NCI-H146 treated with DMSO at 0.1 percent for 48 hours (cell line): ENCODE measurements around the gene NAA20.

Experiments used
- DNase-seq: peaks from one replicate; lab custom pipeline; 2025; ENCODE audit not compliant: unreplicated experiment; lab: John Stamatoyannopoulos, UW

Gene NAA20, protein sequence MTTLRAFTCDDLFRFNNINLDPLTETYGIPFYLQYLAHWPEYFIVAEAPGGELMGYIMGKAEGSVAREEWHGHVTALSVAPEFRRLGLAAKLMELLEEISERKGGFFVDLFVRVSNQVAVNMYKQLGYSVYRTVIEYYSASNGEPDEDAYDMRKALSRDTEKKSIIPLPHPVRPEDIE

GRCh38 chr20:20017001-20017843 is at the start of gene NAA20:
Gene NAA20, plus strand, starts transcription at chr20:20017362. Its CDS starts 35 bp downstream, at chr20:20017397.
- peak; percentile 91 for DNase-seq

- DNase-seq: peak; percentile 34
Measured at GRCh38 chr20:19967445-19967844, 49.7 kb upstream of the NAA20 start.

DNA sequence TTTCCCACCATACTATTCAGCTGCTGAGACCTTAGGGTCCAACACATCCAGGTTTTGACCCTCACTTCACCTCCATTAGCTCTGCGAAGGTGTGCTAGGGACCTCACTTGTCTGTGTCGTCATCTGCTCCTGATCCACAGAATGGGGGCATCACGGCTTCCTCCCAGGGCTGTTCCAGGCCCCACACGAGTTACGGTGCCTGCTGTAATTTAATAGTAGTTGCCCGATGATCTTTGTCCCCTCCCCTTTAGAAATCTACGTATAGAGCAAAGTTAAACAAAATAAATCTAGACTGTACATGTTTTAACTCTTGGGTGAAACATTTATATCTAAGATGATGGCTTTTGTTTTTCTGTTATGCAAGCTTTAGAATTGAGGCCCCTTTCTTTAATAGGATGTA is 49.1 kb upstream of the NAA20 start:
- DNase-seq: no peak

GRCh38 chr20:19968466-19969073 is 48.6 kb upstream of the NAA20 start:
- peak; percentile 86 for DNase-seq

- DNase-seq: no peak
Measured at GRCh38 chr20:19969106-19969505, 48.1 kb upstream of the NAA20 start.

DNA sequence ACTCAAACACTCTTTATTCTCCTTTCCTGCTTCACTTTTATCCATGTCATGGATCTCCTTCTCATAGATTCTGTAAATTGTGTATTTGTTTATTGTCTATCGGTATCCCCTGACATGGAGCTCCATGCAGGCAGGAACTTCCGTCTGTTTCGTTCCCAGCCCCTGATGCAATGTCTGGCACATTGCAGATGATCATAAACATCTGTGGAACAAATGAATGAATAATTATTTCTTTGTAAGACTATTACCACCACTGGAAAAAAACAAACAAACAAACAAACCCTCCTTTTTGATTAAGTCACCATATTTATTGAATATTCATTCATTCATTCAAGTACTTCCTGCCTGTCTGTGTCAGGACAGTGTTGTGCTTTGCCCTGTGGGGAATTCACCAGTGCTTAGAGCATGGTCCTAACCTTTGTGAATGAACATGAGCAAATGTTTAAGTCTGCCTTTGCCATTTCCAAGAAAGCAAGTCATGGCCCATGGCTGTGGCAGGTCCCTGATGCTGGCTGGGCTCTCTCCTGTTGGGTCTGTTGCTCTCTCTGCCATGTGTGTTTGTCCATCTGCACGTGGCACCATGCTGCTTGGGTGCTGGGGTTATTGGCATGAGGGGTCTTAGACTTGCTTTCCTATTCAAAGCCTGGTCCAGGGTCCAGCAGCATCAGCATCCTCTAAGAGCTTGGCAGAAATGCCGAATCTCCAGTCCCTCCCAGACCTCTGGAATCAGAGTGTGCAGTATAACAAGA is 47.5 kb upstream of the NAA20 start:
- no peak for DNase-seq

GRCh38 chr20:19970256-19970765 is 46.9 kb upstream of the NAA20 start:
- no peak for DNase-seq

DNA sequence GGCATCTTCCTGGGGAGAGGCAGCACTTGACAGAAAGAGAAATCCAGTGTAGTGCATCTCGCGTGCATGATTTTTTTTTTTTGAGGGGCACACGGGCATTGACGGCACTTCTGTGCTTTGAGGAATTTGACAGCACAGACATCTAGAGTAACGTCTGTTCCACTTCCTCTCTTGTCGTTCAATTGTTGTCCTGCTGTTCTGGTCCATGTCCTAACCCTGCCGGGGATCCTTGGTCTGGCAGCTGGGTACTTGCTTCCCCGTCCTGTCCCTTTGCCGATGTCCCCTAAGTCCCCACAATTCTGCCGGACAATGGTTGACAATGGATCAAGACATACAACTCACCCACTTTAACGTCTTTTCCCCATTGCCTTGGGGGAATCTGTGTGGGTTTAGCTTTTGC is 46.0 kb upstream of the NAA20 start:
- DNase-seq: no peak

GRCh38 chr20:19973961-19974629 is 43.1 kb upstream of the NAA20 start:
- DNase-seq: no peak

DNA sequence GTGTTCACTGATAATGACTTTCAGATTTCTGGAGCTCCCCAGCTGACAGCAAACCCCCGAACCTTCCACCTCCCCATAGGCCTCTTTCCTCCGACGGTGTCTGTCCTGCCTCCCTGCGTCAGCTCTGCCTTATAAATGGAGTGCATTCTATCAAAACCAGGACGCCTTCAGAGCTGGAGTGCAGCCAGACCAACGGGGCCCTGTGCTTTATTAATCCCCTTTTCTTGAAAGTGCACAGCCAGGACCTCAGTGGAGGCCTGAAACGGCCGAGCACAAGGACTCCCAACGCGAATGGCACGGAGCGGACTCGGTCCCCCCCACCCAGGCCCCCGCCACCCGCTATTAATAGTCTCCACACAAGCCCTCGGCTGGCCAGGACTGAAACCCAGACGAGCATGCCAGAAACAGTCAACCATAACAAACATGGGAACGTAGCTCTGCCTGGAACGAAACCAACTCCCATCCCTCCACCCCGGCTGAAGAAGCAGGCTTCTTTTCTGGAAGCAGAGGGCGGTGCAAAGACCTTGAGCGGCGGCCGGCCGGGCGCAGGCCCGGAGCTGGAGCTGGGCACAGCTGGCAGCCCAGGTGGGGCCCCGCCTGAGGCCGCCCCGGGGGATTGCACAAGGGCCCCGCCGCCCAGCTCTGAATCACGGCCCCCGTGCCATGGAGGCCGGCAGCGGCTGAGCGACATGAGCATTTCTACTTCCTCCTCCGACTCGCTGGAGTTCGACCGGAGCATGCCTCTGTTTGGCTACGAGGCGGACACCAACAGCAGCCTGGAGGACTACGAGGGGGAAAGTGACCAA is 42.3 kb upstream of the NAA20 start:
- DNase-seq: peak; percentile 56

DNA sequence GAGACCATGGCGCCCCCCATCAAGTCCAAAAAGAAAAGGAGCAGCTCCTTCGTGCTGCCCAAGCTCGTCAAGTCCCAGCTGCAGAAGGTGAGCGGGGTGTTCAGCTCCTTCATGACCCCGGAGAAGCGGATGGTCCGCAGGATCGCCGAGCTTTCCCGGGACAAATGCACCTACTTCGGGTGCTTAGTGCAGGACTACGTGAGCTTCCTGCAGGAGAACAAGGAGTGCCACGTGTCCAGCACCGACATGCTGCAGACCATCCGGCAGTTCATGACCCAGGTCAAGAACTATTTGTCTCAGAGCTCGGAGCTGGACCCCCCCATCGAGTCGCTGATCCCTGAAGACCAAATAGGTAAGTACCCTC is 41.7 kb upstream of the NAA20 start:
- peak; percentile 56 for DNase-seq

DNA sequence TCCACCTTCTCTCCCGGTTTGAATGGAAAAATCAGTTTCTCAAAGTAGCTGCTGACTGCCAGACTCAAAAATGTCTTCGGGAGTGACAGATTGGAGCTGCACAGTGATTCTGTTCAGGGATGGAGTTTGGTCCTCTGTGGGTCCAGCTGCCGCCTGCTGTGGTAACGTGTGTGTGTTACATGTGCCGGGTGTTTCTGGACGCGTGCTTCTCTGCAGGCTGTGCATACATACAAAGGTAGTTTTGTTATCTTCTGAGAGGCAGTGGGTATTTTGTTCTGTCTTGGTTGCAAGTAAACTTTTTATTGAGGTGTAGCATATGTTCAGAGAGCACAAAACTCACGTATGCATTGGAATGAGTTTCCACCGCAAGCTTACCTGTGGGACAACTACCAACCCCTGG is 41.3 kb upstream of the NAA20 start:
- DNase-seq: peak; percentile 41

DNA sequence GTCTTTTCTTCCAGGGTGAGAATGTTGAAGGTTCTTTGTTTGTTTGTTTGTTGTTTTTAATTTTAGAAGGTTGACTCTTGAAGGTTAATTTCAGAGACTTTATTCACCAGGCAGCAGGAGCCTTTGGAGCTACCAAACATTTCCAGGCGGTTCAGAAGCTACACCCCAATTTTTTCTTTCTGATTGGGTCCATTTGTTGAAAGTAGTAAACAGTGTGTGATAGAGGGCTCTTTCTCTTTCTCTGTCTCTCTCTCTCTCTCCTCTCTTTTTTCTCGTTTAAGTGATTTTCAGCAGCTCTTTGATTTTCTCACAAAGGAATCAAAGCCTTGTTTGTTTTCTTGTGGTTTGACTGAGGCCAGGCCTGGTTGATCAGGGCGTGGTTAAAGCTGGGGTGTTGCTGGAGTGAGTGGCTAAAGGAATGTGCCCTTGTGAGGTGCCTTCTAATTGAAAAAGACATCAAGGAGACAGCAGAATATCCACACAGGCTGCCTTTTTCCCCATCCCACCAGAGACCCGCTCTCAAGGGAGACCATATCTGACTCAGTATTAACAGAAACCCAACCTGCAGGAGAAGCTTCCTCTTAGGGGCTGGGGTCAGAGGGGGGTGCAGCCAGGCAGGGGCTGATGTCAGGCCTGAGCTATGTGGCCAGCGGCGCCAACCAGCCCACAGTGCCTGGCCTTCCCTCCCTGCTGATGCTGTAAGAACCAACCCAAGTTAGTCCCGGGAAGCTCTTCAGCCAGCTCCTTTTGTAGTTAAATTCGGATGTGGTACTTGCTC is 40.4 kb upstream of the NAA20 start:
- DNase-seq: no peak

DNA sequence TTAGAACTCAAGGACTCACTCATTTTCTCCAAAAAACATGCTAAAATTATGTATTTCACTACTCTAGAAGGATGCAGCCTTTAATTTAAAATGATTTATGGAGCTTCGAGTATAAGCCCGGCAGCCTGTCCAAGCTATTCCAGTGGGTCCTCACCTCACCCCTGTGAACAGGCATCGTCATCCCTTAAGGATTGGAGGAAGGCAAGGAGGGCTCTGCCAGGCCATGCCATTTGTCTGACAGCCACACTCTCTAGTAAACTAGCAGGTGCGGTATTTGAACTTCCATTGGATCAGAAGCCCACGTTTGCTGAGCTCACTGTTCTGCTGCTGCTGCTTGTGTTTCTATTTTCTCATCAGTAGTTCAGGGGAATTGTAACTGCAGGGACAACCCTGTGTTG is 39.8 kb upstream of the NAA20 start:
- DNase-seq: no peak

DNA sequence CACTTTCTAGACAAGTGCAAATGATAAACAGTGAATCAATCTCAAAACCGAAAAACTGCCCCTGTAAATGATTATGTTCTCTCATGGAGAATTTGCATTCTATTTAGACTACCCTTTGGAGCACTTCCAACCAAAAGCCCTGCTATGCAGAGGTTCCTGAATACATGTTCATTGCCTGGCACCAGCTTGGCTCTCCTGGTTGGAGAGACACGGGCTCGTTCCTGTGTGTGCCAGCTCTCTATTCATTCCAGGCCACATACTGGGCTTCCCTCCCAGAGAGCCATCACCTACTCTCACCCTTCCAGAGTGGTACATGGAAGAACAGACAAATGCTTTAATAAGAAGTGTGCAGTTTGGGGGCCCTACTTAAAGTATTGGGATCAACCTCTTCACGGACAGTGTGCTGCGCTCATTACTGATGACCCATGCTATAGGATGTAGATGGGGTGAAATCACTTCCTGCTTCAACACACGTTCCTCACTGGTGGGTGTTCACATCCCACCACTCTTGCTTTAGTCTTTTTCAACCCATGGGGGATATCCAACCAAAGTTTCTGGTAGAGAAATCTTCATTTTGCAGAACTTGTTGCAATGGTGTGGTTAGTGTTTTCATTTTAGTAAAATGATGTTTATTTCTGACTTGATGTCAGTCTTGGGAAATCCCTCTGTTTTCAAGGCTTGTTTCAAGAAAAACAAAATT is 38.5 kb upstream of the NAA20 start:
- DNase-seq: no peak

DNA sequence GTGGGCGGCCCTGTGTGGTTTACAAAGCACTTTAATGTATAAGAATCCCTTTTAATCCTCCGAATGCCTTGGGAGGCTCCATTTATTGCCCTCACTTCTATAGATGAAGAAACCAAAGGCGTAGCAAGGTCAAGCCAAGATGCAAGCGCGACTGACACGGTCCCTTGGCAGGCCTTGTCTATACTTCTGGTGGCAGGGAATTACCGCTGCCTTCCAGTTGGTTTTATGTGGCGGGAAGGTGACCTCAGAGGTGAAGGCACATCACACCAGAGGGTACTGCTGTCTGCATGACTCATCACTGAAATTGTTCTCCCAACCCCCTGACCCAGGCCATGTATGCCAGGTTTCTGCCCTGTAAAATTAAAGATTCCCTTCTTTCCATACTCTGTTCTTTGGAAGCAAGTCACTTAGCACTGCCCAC is 36.1 kb upstream of the NAA20 start:
- DNase-seq: no peak

GRCh38 chr20:19986419-19986818 is 30.7 kb upstream of the NAA20 start:
- no peak for DNase-seq

DNA sequence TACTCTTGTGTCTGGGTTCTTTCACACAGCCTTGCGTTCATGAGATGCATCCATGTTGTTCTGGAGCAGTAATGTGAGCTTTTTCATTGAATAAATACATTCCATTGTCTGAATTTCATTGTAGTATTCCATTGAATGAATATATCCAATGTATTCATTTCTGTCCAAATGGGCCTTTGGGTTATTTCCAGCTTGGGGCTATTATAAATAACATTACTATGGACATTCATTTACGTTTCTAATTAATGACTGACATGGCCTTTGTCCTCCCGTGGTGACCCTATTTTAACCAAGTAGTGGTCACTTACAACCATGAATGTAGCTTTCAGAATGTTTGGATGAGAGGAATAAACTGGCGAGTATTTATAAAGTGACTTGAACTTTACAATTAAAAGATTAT is 30.1 kb upstream of the NAA20 start:
- no peak for DNase-seq

- no peak for DNase-seq
Measured at GRCh38 chr20:19990850-19991249, 26.3 kb upstream of the NAA20 start.
